Fibroblast of lung (primary cell): ENCODE measurements around the gene COX4I2. TPM values are rescaled to one million over a fixed set of nuclear protein-coding genes. Genes with fewer than 3 reads are reported as not detected.

Experiments used
- DNase-seq, 2 donors: peaks; one replicate each; pipeline versions ENCODE4 v3.0.0 to v3.0.0-alpha.2; 2010; ENCODE audit warnings: low read depth in 2 of 2
- H2AFZ ChIP-seq: 2 replicates; pipeline ENCODE4 v1.5.1; 2012; ENCODE audit warnings: low read length, control low read depth, inconsistent platforms
- H3K27ac ChIP-seq: 2 replicates; pipeline ENCODE4 v1.5.1; 2011; ENCODE audit warnings: low read length, control low read depth; ENCODE audit not compliant: insufficient read depth
- H3K27me3 ChIP-seq: 2 replicates; pipeline ENCODE4 v1.5.1; 2011; ENCODE audit warnings: mild to moderate bottlenecking, low read length; ENCODE audit not compliant: control insufficient read depth, insufficient read depth
- H3K36me3 ChIP-seq: 2 replicates; pipeline ENCODE4 v1.5.1; 2011; ENCODE audit warnings: low read length; ENCODE audit not compliant: control insufficient read depth, insufficient read depth
- H3K4me1 ChIP-seq: 2 replicates; pipeline ENCODE4 v1.5.1; 2011; ENCODE audit warnings: low read length; ENCODE audit not compliant: control insufficient read depth, insufficient read depth; ENCODE audit errors: extremely low read depth
- H3K4me2 ChIP-seq: 2 replicates; pipeline ENCODE4 v1.5.1; 2011; ENCODE audit warnings: low read length, control low read depth; ENCODE audit not compliant: insufficient read depth; ENCODE audit errors: extremely low read depth
- H3K4me3 ChIP-seq, 4 experiments: fragments of 200-600 bp in 1 of 4; sonication (generic) in 1 of 4; replicated peaks in 1 of 4; 2 replicates each; pipeline ENCODE4 v1.5.1; 2011 to 2016; ENCODE audit warnings: low read length in 4 of 4, low read depth in 3 of 4, mild to moderate bottlenecking in 3 of 4, control low read depth in 2 of 4, inconsistent platforms in 1 of 4, mixed read lengths in 1 of 4; ENCODE audit not compliant: insufficient read depth in 1 of 4; ENCODE audit errors: control extremely low read depth in 1 of 4
- H3K79me2 ChIP-seq: 2 replicates; pipeline ENCODE4 v1.5.1; 2012; ENCODE audit warnings: mild to moderate bottlenecking, low read length, inconsistent platforms; ENCODE audit not compliant: control insufficient read depth, insufficient read depth
- H3K9ac ChIP-seq: 2 replicates; pipeline ENCODE4 v1.5.1; 2011; ENCODE audit warnings: mild to moderate bottlenecking, low read length, control low read depth; ENCODE audit not compliant: insufficient read depth
- H3K9me3 ChIP-seq: 2 replicates; pipeline ENCODE4 v1.5.1; 2012; ENCODE audit warnings: low read depth, low read length; ENCODE audit not compliant: control insufficient read depth, insufficient read depth
- H4K20me1 ChIP-seq: 2 replicates; pipeline ENCODE4 v1.5.1; 2011; ENCODE audit warnings: low read length; ENCODE audit not compliant: control insufficient read depth, insufficient read depth; ENCODE audit errors: extremely low read depth
- CTCF ChIP-seq, 2 donors: IDR thresholded peaks in 1 of 2; conservative IDR thresholded peaks in 1 of 2; 1 replicate in 1 of 2; 2 replicates in 1 of 2; pipeline ENCODE4 v1.5.1; 2011 to 2012; ENCODE audit warnings: low read length in 2 of 2, control low read depth in 1 of 2, inconsistent platforms in 1 of 2, low read depth in 1 of 2, mild to moderate bottlenecking in 1 of 2
- EZH2 ChIP-seq: IDR thresholded peaks from 2 replicates; pipeline ENCODE4 v1.5.1; 2012; ENCODE audit warnings: low read length, control low read depth, mild to moderate bottlenecking; ENCODE audit errors: missing control alignments
- polyA plus RNA-seq, 2 donors: library from polyadenylated mRNA; depleted of rRNA in 1 of 2; stranded (reverse) in 1 of 2; unstranded in 1 of 2; fragments of >200 nt; gene quantifications; 2 replicates each; pipeline ENCODE4 v1.2.1, GENCODE V29; 2011 to 2012; ENCODE audit warnings: missing spikeins in 1 of 2
- total RNA-seq: library from RNA; depleted of rRNA; stranded (reverse); fragments of >200 nt; gene quantifications from 2 replicates; pipeline ENCODE4 v1.2.1, GENCODE V29; 2014

Gene COX4I2
- total and polyA plus RNA-seq, 2 donors (not counting 1 experiment from before 2014, with no cell fraction given) = not detected

GRCh38 chr20:31679357-31680285 lies 41.9 kb downstream of the COX4I2 start:
- Histone ChIP-seq H3K79me2 (peaks cover 82% of the 10 kb centered on the region), H3K9ac (no peak overlapping the region), H3K27me3 (no peaks in the 10 kb centered on the region), H2AFZ (no peak overlapping the region), H3K27ac (no peak overlapping the region), H4K20me1 (no peaks in the 10 kb centered on the region), H3K4me3 (no peak overlapping the region), H3K4me1 (peaks cover 27% of the 10 kb centered on the region), H3K9me3 (no peaks in the 10 kb centered on the region), H3K36me3 (peaks cover 7% of the 10 kb centered on the region), H3K4me2 (no peak overlapping the region)
- no peak for TF ChIP-seq EZH2
- TF ChIP-seq CTCF (conservative IDR thresholded peaks at IDR 0.05 in 1 of 2, IDR thresholded peaks at IDR 0.05 in 1 of 2; ENCODE audit: low read depth in 1 of 2, low read length in 2 of 2) = no peak
- no peak for DNase-seq

GRCh38 chr20:31680286-31681127 lies 42.8 kb downstream of the COX4I2 start:
- Histone ChIP-seq H3K27me3 (no peaks in the 10 kb centered on the region), H3K9me3 (no peaks in the 10 kb centered on the region), H3K27ac (no peak overlapping the region), H3K4me2 (no peak overlapping the region), H2AFZ (no peak overlapping the region), H3K4me1 (peaks cover 20% of the 10 kb centered on the region), H3K9ac (no peak overlapping the region), H4K20me1 (no peaks in the 10 kb centered on the region), H3K4me3 (no peak overlapping the region), H3K79me2 (peaks cover 75% of the 10 kb centered on the region), H3K36me3 (peaks cover 4% of the 10 kb centered on the region)
- TF ChIP-seq CTCF (conservative IDR thresholded peaks at IDR 0.05 in 1 of 2, IDR thresholded peaks at IDR 0.05 in 1 of 2; ENCODE audit: low read depth in 1 of 2, low read length in 2 of 2) (no peak), EZH2 (no peak)
- DNase-seq = no peak

DNA sequence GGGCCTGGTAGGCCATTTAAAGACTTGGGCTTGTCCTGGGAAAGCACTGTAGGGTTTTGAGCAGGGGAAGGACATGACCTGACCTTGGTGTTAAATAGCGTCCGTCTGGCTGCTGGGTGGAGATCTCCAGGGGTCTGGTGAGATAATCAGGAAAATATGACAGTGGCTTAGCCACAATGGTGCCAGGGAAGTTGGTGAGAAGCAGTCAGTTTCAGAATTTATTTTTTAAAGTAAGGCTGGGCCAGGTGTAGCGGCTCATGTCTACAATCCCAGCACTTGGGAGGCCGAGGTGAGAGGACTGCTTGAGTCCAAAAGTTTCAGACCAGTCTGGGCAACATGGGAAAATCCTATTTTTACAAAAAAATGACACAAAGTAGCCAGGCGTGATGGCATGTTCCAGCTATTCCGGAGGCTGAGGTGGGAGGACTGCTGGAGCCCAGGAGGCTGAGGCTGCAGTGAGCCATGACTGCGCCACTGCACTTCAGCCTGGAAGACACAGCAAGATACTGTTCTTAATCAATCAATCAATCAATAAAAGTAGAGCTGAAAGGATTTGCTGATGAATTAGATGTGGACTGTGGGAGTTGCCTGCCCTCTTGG lies 43.5 kb downstream of the COX4I2 start:
- no peak overlapping the region for H3K4me3 ChIP-seq
- TF ChIP-seq CTCF (conservative IDR thresholded peaks at IDR 0.05 in 1 of 2, IDR thresholded peaks at IDR 0.05 in 1 of 2; ENCODE audit: low read depth in 1 of 2, low read length in 2 of 2) = no peak
- TF ChIP-seq EZH2 = no peak
- DNase-seq = no peak
- H4K20me1 ChIP-seq = no peaks in the 10 kb centered on the region
- H3K4me1 ChIP-seq = peaks cover 15% of the 10 kb centered on the region
- H3K79me2 ChIP-seq = peaks cover 73% of the 10 kb centered on the region
- H3K27me3 ChIP-seq = no peaks in the 10 kb centered on the region
- H2AFZ ChIP-seq = no peak overlapping the region
- peaks cover 4% of the 10 kb centered on the region for H3K36me3 ChIP-seq
- no peak overlapping the region for H3K9ac ChIP-seq
- H3K27ac ChIP-seq = no peak overlapping the region
- H3K4me2 ChIP-seq = no peak overlapping the region
- H3K9me3 ChIP-seq = no peaks in the 10 kb centered on the region
